Keratinocyte (primary cell): ENCODE results near the gene ATP11B.

Source experiments
- EZH2 ChIP-seq: IDR thresholded peaks from one replicate; pipeline ENCODE4 v1.6.1; 2012; ENCODE audit warnings: inconsistent platforms, mild to moderate bottlenecking, low read length, moderate library complexity
- TF ChIP-seq, protein P1 (sequence below), 3 experiments: IDR thresholded peaks in 1 of 3; conservative IDR thresholded peaks in 1 of 3; optimal IDR thresholded peaks in 1 of 3; 2 replicates in 2 of 3; 3 replicates in 1 of 3; pipeline versions ENCODE3 to v1.5.1; 2011; ENCODE audit warnings: low read length in 3 of 3, mild to moderate bottlenecking in 3 of 3, moderate library complexity in 2 of 3, control low read depth in 1 of 3, inconsistent platforms in 1 of 3; ENCODE audit not compliant: insufficient read depth in 2 of 3; ENCODE audit errors: extremely low read depth in 1 of 3

DNA sequence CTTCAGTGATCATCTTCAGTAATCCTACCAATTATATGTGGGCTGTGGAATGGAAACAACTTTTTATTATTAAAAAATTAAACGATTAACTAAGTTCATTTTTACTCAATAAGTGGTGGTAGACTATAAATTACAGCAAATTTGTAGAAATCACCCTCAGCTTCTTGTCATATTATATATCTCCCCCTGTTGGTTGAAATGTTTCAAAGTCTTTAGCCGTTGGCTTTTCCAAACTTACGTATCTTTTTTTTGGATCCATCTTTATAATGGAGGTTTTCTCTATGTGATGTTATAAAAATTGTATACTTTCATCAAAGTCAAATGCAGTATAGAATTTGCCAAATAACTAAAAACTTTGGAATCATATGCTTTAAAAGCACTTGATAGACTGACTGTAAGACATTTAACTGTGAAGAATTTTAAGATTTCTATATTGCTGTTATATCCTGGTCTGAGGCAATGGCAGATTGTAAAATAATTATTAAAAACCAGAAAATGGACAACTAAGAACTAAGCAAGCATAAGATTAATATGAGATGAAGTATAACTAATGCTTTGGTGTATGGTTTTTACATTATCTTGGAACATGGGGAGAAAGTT, 44.7 kb downstream of the ATP11B start:
- TF ChIP-seq, protein P1, sequence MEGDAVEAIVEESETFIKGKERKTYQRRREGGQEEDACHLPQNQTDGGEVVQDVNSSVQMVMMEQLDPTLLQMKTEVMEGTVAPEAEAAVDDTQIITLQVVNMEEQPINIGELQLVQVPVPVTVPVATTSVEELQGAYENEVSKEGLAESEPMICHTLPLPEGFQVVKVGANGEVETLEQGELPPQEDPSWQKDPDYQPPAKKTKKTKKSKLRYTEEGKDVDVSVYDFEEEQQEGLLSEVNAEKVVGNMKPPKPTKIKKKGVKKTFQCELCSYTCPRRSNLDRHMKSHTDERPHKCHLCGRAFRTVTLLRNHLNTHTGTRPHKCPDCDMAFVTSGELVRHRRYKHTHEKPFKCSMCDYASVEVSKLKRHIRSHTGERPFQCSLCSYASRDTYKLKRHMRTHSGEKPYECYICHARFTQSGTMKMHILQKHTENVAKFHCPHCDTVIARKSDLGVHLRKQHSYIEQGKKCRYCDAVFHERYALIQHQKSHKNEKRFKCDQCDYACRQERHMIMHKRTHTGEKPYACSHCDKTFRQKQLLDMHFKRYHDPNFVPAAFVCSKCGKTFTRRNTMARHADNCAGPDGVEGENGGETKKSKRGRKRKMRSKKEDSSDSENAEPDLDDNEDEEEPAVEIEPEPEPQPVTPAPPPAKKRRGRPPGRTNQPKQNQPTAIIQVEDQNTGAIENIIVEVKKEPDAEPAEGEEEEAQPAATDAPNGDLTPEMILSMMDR (optimal IDR thresholded peaks at IDR 0.05 in 1 of 3, IDR thresholded peaks at IDR 0.05 in 1 of 3, conservative IDR thresholded peaks at IDR 0.05 in 1 of 3; ENCODE audit: extremely low read depth in 1 of 3, insufficient read depth in 2 of 3, low read length in 3 of 3): no peak
- TF ChIP-seq EZH2: no peak
